ENCODE data around the gene SPECC1.

GRCh38 chr17:20159406-20160069 is 150.4 kb downstream of the SPECC1 start:
- TF ChIP-seq, protein P1, sequence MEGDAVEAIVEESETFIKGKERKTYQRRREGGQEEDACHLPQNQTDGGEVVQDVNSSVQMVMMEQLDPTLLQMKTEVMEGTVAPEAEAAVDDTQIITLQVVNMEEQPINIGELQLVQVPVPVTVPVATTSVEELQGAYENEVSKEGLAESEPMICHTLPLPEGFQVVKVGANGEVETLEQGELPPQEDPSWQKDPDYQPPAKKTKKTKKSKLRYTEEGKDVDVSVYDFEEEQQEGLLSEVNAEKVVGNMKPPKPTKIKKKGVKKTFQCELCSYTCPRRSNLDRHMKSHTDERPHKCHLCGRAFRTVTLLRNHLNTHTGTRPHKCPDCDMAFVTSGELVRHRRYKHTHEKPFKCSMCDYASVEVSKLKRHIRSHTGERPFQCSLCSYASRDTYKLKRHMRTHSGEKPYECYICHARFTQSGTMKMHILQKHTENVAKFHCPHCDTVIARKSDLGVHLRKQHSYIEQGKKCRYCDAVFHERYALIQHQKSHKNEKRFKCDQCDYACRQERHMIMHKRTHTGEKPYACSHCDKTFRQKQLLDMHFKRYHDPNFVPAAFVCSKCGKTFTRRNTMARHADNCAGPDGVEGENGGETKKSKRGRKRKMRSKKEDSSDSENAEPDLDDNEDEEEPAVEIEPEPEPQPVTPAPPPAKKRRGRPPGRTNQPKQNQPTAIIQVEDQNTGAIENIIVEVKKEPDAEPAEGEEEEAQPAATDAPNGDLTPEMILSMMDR (IDR thresholded peaks at IDR 0.05; ENCODE audit: low read depth, low read length): no peak
- TF ChIP-seq POLR2A (IDR thresholded peaks at IDR 0.05; ENCODE audit: extremely low read depth, insufficient read length) (no peak), MYC (IDR thresholded peaks at IDR 0.05; ENCODE audit: low read depth, low read length) (no peak)
- TF ChIP-seq, protein P2, sequence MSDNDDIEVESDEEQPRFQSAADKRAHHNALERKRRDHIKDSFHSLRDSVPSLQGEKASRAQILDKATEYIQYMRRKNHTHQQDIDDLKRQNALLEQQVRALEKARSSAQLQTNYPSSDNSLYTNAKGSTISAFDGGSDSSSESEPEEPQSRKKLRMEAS (IDR thresholded peaks at IDR 0.05; ENCODE audit: low read depth, low read length): no peak

Measured in NB4 (cell line).